B cell (primary cell): ENCODE data around the gene TUT1. TPM values are rescaled to one million over a fixed set of nuclear protein-coding genes. Genes with fewer than 3 reads are reported as not detected.

Experiments
- ATAC-seq: fragments of 200-7000 bp; cut with Tn5 transposase; one replicate; pipeline ENCODE4 v1.10.0; 2021; ENCODE audit warnings: low read depth, mild to moderate bottlenecking, moderate number of reproducible peaks, moderate library complexity
- CTCF ChIA-PET: fragments of 350-600 bp; sonication (Branson Sonifier 250); formaldehyde crosslinking; loops from one replicate; lab custom pipeline; 2021; ENCODE audit warnings: antibody characterized with exemption, inconsistent platforms; lab: Charles Lee
- POLR2A ChIA-PET: fragments of 350-600 bp; sonication (Branson Sonifier 250); formaldehyde crosslinking; loops from one replicate; lab custom pipeline; 2021; ENCODE audit warnings: antibody characterized with exemption; lab: Charles Lee
- DNase-seq: peaks from one replicate; pipeline ENCODE4 v3.0.0; 2013
- H2AFZ ChIP-seq: 2 replicates; pipeline ENCODE4 v1.6.1; 2012; ENCODE audit warnings: mild to moderate bottlenecking, low read depth, low read length; ENCODE audit not compliant: insufficient read depth, poor library complexity, severe bottlenecking
- H3K27ac ChIP-seq, 2 donors: 1 replicate in 1 of 2; 2 replicates in 1 of 2; pipeline ENCODE4 v1.5.1; 2012 to 2013; ENCODE audit warnings: low read length in 2 of 2, mild to moderate bottlenecking in 2 of 2, moderate library complexity in 1 of 2
- H3K27me3 ChIP-seq, 4 experiments: fragments of 200-600 bp in 1 of 4; sonication (generic) in 1 of 4; replicated peaks in 1 of 4; 1 replicate in 2 of 4; 2 replicates in 2 of 4; pipeline versions ENCODE4 v1.6.1 to v1.7.0; 2013 to 2016; ENCODE audit warnings: low read length in 3 of 4, mild to moderate bottlenecking in 2 of 4, mixed read lengths in 1 of 4, moderate library complexity in 1 of 4; ENCODE audit not compliant: insufficient read depth in 4 of 4, control insufficient read depth in 3 of 4; ENCODE audit errors: control extremely low read depth in 1 of 4
- H3K36me3 ChIP-seq, 2 experiments: replicated peaks in 1 of 2; 1 replicate in 1 of 2; 2 replicates in 1 of 2; pipeline versions ENCODE4 v1.6.1 to v1.7.1; 2013; ENCODE audit warnings: low read length in 1 of 2; ENCODE audit not compliant: insufficient read depth in 2 of 2, control insufficient read depth in 1 of 2; ENCODE audit errors: control extremely low read depth in 1 of 2, extremely low read depth in 1 of 2
- H3K4me1 ChIP-seq, 2 donors: fragments of 200-600 bp in 1 of 2; sonication (generic) in 1 of 2; 1 replicate in 1 of 2; 2 replicates in 1 of 2; pipeline versions ENCODE4 v1.5.1 to v1.6.1; 2013 to 2017; ENCODE audit warnings: low read length in 2 of 2; ENCODE audit not compliant: control insufficient read depth in 2 of 2, insufficient read depth in 2 of 2
- H3K4me2 ChIP-seq: replicated peaks from 2 replicates; pipeline ENCODE3; 2012; ENCODE audit warnings: mild to moderate bottlenecking, low read depth, low read length; ENCODE audit not compliant: poor library complexity, severe bottlenecking
- H3K4me3 ChIP-seq, 5 experiments: fragments of 200-600 bp in 1 of 5; sonication (generic) in 1 of 5; 1 replicate in 3 of 5; 2 replicates in 2 of 5; pipeline versions ENCODE4 v1.5.1 to v1.7.0; 2011 to 2016; ENCODE audit warnings: low read length in 4 of 5, mild to moderate bottlenecking in 4 of 5, low read depth in 2 of 5, control low read depth in 1 of 5, moderate library complexity in 1 of 5; ENCODE audit not compliant: insufficient read depth in 1 of 5; ENCODE audit errors: control extremely low read depth in 1 of 5, extremely low read depth in 1 of 5
- H3K79me2 ChIP-seq: fragments of 200-600 bp; sonication (generic); one replicate; pipeline ENCODE4 v1.6.0; 2016; ENCODE audit warnings: low read length; ENCODE audit not compliant: control insufficient read depth, insufficient read depth
- H3K9ac ChIP-seq: fragments of 200-600 bp; sonication (generic); 2 replicates; pipeline ENCODE4 v1.6.1; 2017; ENCODE audit warnings: mild to moderate bottlenecking, low read length, moderate library complexity
- H3K9me3 ChIP-seq, 3 donors: one replicate each; pipeline versions ENCODE4 v1.6.1 to v1.7.1; 2013; ENCODE audit warnings: low read length in 2 of 3; ENCODE audit not compliant: control insufficient read depth in 2 of 3, insufficient read depth in 1 of 3; ENCODE audit errors: control extremely low read depth in 1 of 3
- H4K20me1 ChIP-seq: 2 replicates; pipeline ENCODE4 v1.6.0; 2012; ENCODE audit warnings: mild to moderate bottlenecking, low read length; ENCODE audit not compliant: insufficient read depth, control insufficient read depth, poor library complexity, severe bottlenecking
- H3K27ac Mint-ChIP-seq: one replicate; pipeline ENCODE4 v1.8.0; 2021; ENCODE audit warnings: mixed read lengths
- H3K27me3 Mint-ChIP-seq: one replicate; pipeline ENCODE4 v1.8.0; 2021; ENCODE audit warnings: mixed read lengths
- H3K4me1 Mint-ChIP-seq: one replicate; pipeline ENCODE4 v1.8.0; 2021; ENCODE audit warnings: mixed read lengths
- H3K4me3 Mint-ChIP-seq: one replicate; pipeline ENCODE4 v1.8.0; 2021; ENCODE audit warnings: mixed read lengths
- H3K9me3 Mint-ChIP-seq: one replicate; pipeline ENCODE4 v1.8.0; 2022; ENCODE audit warnings: mixed read lengths; ENCODE audit not compliant: insufficient read depth
- EZH2 ChIP-seq: IDR thresholded peaks from 2 replicates; pipeline ENCODE4 v1.6.1; 2012; ENCODE audit warnings: borderline replicate concordance, low read depth, mild to moderate bottlenecking, moderate library complexity, low read length; ENCODE audit not compliant: insufficient read depth, poor library complexity, severe bottlenecking
- WGBS: methylation state at CpG from one replicate; pipeline ENCODE4 v1.1.5; 2013; ENCODE audit warnings: missing lambda C conversion rate; ENCODE audit not compliant: insufficient coverage; 5-methylcytosine and 5-hydroxymethylcytosine counted together
- intact Hi-C: fragments of 100-400 bp; cut with micrococcal nuclease; formaldehyde crosslinking; loops from one replicate; pipeline ENCODE4 v1.10.0; 2022
- polyA plus RNA-seq: library from polyadenylated mRNA; depleted of rRNA; stranded (reverse); fragments of >200 nt; gene quantifications from 2 replicates; pipeline ENCODE4 v1.2.3, GENCODE V29; 2012
- total RNA-seq, 2 donors: library from RNA; stranded (reverse); fragments of 120-200 nt in 1 of 2; gene quantifications; 1 replicate in 1 of 2; 2 replicates in 1 of 2; pipeline versions ENCODE4 v1.2.3 to v1.2.4, GENCODE V29; 2013 to 2022
- TF ChIP-seq, protein P1 (sequence below): fragments of 200-600 bp; IDR thresholded peaks from one replicate; pipeline ENCODE4 v1.8.0; 2022; ENCODE audit warnings: antibody characterized with exemption, mild to moderate bottlenecking

The TUT1 gene
- total and polyA plus RNA-seq, 2 donors (not counting 1 experiment from before 2014, with no cell fraction given), result 31.1 to 47.7 TPM

DNA sequence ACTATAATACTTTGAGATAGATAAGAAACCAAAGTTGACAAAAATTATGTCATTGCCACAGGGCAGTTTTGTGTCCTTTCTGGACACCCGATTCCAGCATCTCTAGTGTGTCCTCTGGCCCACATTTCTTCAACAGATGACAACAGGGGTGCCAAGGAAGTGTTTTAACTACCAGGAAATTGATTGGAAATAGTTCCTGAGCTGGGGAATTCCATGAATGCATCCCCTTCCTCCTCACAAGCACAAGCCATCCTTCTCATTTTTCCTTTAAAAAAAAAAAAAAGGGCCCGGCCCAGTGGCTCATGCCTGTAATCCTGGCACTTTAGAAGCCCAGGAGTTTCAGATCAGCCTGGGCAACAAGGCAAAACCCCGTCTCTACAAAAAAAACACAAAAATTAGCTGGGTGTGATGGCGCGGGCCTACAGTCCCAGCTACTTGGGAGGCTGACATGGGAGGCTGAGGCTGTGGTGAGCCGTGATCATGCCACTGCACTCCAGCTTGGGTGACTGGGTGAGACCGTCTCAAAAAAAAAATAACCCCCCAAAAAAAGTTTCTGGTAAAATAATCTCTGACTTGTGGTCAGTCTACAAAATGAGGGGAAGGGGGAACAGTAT is 31.3 kb upstream of the TUT1 start:
- peak overlapping the region; percentile 98 for H3K4me3 Mint-ChIP-seq
- no peak for TF ChIP-seq EZH2
- TF ChIP-seq, protein P1, sequence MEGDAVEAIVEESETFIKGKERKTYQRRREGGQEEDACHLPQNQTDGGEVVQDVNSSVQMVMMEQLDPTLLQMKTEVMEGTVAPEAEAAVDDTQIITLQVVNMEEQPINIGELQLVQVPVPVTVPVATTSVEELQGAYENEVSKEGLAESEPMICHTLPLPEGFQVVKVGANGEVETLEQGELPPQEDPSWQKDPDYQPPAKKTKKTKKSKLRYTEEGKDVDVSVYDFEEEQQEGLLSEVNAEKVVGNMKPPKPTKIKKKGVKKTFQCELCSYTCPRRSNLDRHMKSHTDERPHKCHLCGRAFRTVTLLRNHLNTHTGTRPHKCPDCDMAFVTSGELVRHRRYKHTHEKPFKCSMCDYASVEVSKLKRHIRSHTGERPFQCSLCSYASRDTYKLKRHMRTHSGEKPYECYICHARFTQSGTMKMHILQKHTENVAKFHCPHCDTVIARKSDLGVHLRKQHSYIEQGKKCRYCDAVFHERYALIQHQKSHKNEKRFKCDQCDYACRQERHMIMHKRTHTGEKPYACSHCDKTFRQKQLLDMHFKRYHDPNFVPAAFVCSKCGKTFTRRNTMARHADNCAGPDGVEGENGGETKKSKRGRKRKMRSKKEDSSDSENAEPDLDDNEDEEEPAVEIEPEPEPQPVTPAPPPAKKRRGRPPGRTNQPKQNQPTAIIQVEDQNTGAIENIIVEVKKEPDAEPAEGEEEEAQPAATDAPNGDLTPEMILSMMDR, result no peak
- 83% methylated on average over 1 of the region's 7 CpGs for WGBS
- no peaks in the 10 kb centered on the region for H3K27me3 Mint-ChIP-seq
- no peak for DNase-seq
- peak overlapping the region; percentile 90 for H3K27ac Mint-ChIP-seq
- CTCF ChIA-PET, result interaction anchor here (0.6 to 4.4 kb wide), 14 partner anchors 8 to 258 kb away, joined by 3 to 35 read pairs (median 4); partner anchors contain the start of genes C11orf98, CSKMT, EML3 and LBHD1
- H3K4me1 ChIP-seq, result peaks cover 11 to 19% of the 10 kb centered on the region in 2 donors
- no peak for ATAC-seq
- peak overlapping the region; percentile 88 to 98 for H3K27ac ChIP-seq
- H3K4me3 ChIP-seq, result peak overlapping the region in 1 of 5 experiments; percentile 80
- H3K9me3 Mint-ChIP-seq, result no peaks in the 10 kb centered on the region
- peak overlapping the region; percentile 85 for H2AFZ ChIP-seq
- H3K79me2 ChIP-seq, result peaks cover 13% of the 10 kb centered on the region
- peak overlapping the region; percentile 93 for H3K9ac ChIP-seq
- H3K36me3 ChIP-seq, result peaks cover 7 to 27% of the 10 kb centered on the region in 2 experiments
- peak overlapping the region; percentile 92 for H3K4me2 ChIP-seq
- H3K9me3 ChIP-seq, result no peaks in the 10 kb centered on the region
- H4K20me1 ChIP-seq, result no peaks in the 10 kb centered on the region
- POLR2A ChIA-PET, result interaction anchor here (0.6 to 3.6 kb wide), 12 partner anchors 15 to 229 kb away, joined by 3 to 33 read pairs (median 6); partner anchors contain the start of genes BSCL2, C11orf98, CSKMT and GNG3
- peaks cover 23% of the 10 kb centered on the region for H3K4me1 Mint-ChIP-seq
- intact Hi-C loops, result loop anchor here (1.0 to 2.0 kb wide), 8 partner anchors 10 to 139 kb away; partner anchors contain the start of genes C11orf98, CSKMT, EML3 and GANAB
- H3K27me3 ChIP-seq, result no peaks in the 10 kb centered on the region
